Measurements from ENCODE around the gene NPC1.
"Not testable (repeated sequence)": the region's sequence is repeated elsewhere in the genome, so short reads cannot be mapped to it uniquely, and the experiment has no call there.

Gene NPC1

GRCh38 chr18:23519734-23520133 lies 66.6 kb downstream of the NPC1 start:
- DNase-seq (ENCODE audit: low read depth), result no peak
- TF ChIP-seq, protein P1, sequence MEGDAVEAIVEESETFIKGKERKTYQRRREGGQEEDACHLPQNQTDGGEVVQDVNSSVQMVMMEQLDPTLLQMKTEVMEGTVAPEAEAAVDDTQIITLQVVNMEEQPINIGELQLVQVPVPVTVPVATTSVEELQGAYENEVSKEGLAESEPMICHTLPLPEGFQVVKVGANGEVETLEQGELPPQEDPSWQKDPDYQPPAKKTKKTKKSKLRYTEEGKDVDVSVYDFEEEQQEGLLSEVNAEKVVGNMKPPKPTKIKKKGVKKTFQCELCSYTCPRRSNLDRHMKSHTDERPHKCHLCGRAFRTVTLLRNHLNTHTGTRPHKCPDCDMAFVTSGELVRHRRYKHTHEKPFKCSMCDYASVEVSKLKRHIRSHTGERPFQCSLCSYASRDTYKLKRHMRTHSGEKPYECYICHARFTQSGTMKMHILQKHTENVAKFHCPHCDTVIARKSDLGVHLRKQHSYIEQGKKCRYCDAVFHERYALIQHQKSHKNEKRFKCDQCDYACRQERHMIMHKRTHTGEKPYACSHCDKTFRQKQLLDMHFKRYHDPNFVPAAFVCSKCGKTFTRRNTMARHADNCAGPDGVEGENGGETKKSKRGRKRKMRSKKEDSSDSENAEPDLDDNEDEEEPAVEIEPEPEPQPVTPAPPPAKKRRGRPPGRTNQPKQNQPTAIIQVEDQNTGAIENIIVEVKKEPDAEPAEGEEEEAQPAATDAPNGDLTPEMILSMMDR (IDR thresholded peaks at IDR 0.05; ENCODE audit: insufficient read depth, low read depth, low read length, missing control alignments), result no peak
- no peak overlapping the region for H3K4me3 ChIP-seq (ENCODE audit: low read length)

DNA sequence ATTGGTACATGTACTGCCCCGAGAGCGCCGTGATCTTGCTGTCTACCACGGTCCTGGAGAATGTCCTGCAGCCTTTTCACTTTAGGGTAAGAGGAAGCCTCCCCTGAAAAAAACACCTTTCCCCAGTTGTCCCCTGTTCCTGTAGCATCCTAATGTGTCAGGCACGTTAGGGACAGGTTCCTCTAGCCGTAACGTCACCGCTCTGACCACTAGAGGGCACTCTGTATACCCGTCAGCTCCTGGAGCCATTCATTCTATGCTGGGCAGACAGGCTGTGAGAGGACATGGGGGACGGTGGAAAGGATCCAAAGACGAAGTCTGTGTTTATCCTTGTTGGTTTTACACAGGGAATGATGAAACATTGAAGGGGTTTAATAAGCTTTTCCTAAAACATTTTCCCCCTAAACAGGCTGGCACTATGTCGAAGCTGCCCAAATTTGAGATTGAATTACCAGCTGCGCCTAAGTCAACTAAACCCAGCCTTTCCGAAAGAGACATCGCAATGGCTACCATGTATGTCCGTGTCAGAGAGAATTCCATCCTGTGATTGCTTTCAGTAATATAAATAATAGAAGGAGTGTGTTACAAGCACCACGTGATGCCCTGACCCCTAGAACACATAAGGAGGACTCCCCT lies 70.3 kb downstream of the NPC1 start:
- TF ChIP-seq, protein P1 (IDR thresholded peaks at IDR 0.05; ENCODE audit: insufficient read depth, low read depth, low read length, missing control alignments), result peak; percentile 94
- peak; percentile 80 for DNase-seq (ENCODE audit: low read depth)
- no peak overlapping the region for H3K4me3 ChIP-seq (ENCODE audit: low read length)

GRCh38 chr18:23512641-23513040 lies 73.7 kb downstream of the NPC1 start:
- no peak for DNase-seq (ENCODE audit: low read depth)
- TF ChIP-seq, protein P1 (IDR thresholded peaks at IDR 0.05; ENCODE audit: insufficient read depth, low read depth, low read length, missing control alignments), result no peak
- H3K4me3 ChIP-seq (ENCODE audit: low read length), result no peak overlapping the region

DNA sequence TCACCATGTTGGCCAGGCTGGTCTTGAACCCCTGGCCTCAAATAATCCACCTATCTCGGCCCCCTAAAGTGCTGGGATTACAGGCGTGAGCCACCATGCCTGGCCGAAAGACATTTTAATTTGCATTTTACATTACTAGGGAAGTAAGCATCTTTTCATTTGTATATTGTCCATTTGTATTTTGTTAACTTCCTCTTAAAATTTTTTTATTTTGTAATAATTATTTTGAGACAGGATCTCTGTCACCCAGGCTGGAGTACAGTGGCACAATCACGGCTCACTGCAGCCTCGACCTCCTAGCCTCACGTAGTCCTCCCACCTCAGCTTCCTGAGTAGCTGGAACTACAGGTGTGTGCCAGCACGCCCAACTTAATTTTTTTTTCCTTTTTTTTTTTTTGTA lies 74.1 kb downstream of the NPC1 start:
- H3K4me3 ChIP-seq (ENCODE audit: low read length); DNase-seq (ENCODE audit: low read depth): not testable (repeated sequence)

GRCh38 chr18:23510923-23511322 lies 75.4 kb downstream of the NPC1 start:
- not testable (repeated sequence) for DNase-seq (ENCODE audit: low read depth); H3K4me3 ChIP-seq (ENCODE audit: low read length)

DNA sequence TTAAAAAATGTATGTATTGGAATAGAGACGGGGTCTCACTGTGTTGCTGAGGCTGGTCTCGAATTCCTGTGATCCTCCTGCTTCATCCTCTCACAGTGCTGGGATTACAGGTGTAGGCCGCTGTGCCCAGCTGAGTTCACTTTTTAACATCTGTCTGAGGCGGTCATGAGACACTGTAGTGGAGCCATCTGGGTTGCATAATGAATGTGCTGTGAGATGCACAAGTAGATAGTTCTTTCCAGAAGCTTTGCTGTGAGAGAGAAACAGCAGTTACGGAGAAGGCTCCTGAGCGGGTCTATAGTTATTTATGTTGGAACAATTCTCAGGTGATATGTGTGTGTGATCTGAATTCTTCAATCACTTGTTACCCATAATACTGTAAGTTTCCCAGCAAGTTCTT lies 79.9 kb downstream of the NPC1 start:
- TF ChIP-seq, protein P1 (IDR thresholded peaks at IDR 0.05; ENCODE audit: insufficient read depth, low read depth, low read length, missing control alignments), result no peak

GRCh38 chr18:23504720-23505119 lies 81.6 kb downstream of the NPC1 start:
- H3K4me3 ChIP-seq (ENCODE audit: low read length), result peak overlapping the region; percentile 76
- TF ChIP-seq, protein P1 (IDR thresholded peaks at IDR 0.05; ENCODE audit: insufficient read depth, low read depth, low read length, missing control alignments), result no peak
- no peak for DNase-seq (ENCODE audit: low read depth)

More for the DNA sequence above, 79.9 kb downstream of the NPC1 start:
- no peak for DNase-seq (ENCODE audit: low read depth)
- H3K4me3 ChIP-seq (ENCODE audit: low read length), result no peak overlapping the region

GRCh38 chr18:23503963-23504344 lies 82.4 kb downstream of the NPC1 start:
- DNase-seq (ENCODE audit: low read depth), result no peak
- TF ChIP-seq, protein P1 (IDR thresholded peaks at IDR 0.05; ENCODE audit: insufficient read depth, low read depth, low read length, missing control alignments), result no peak
- H3K4me3 ChIP-seq (ENCODE audit: low read length), result peak overlapping the region; percentile 76

Measured in epithelial cell of esophagus (primary cell).